GM19468 (cell line): ENCODE measurements around the gene ARFGAP1.
"Not testable (repeated sequence)": the region's sequence is repeated elsewhere in the genome, so short reads cannot be mapped to it uniquely, and the experiment has no call there.

Experiments
- ATAC-seq: cut with Tn5 transposase; IDR thresholded peaks from one replicate; pipeline ENCODE4 v1.9.1; 2021; ENCODE audit warnings: mild to moderate bottlenecking, moderate library complexity, moderate number of reproducible peaks; ENCODE audit not compliant: unreplicated experiment; ENCODE audit errors: extremely low read depth

ARFGAP1 gene

DNA sequence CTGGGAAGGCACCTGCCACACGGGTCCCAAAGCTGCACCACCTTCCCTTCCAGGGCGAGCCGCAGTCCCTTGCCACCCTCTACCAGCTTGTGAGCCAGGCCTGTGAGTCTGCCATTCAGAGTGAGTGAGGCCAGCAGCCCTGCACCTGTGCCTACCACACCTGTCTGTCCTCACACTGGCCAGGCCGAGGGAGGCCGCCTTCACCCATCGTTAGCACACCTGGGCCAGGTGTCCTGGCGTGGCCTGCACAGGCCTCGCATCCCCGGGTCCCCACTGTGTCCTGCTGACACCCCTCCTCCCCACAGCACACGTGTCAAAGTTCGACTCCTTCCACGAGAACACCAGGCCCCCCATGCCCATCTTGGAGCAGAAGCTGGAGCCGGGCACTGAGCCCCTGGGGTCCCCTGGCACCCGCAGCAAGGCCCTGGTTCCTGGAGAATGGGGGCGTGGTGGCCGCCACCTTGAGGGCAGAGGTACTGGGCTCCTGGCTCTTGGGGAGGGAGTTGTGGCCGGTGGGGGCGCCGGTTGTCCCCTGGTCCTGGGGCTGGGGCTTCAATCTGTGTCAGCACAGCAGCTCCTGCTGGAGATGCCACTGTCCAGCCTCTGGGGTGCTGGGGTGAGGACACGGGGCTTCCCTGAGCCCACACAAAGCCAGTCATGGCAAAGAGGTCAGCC lies 55.5 kb downstream of the ARFGAP1 start:
- ATAC-seq: no peak

GRCh38 chr20:63328718-63329275 lies 56.2 kb downstream of the ARFGAP1 start:
- no peak for ATAC-seq

DNA sequence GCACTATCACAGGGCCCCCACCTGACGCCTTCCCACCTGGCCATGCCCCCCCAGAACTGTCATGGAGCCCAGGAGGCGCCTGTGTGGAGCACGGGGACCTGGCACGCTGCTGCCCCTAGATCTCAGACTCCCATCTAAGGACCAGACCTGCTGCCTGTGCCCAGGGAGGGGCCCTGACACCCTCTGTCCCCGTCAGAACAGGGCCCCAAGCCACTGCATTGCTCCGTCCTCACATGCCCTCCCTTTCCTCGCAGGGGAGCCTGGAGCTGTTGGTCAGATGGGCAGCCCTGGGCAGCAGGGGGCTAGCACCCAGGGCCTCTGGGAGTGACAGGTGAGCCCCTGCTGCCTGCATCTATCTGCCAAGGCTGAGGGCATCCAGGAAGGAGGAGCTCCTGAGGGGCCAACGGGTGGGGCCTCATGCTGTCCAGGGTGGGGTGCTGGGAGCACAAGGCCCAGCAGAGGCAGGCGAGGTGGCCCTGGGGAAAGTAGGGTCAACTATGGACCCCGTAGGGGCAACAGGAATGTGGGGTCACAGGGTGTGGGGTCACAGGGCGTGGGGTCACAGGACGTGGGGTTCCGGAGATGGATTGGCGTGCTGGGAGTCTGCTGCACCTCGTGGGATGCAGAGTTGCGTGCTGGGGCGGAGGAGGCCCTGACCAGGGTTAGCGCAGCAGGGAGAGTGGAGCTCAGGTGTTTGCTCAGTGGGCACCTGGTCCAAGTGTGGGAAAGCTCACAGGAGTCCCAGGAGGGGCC lies 56.9 kb downstream of the ARFGAP1 start:
- ATAC-seq: no peak

DNA sequence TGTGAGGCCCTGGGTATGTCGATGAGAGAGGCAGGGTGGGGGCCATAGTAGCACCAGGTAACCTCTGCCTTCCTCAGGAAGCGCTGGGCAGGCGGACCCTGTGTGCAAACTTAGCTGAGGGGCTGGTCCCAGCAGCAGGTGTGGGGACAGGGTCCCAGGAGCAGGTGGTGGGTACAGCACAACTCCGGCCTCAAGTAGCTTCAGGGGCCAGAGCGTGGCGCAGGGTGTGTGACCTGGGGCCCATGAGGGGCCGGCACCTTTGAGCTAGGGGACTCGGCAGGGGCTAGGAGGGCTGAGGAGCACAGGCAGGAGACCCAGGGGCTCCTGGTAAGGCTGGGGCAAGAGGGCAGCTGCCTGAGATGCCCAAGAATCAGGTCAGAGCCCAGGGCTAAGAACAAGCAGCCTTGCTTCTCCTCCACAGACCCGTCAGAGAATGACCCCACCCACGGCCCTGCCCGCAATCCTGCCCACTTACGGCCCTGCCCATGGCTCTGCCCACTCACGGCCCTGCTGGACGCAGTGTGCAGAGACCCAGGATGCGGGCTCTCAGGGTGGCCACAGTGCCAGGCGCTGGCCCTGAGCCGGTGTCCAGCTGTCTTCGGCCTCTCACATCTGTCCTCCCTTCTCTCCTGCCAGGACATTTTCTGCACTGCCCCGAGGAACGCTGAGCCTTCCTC lies 57.6 kb downstream of the ARFGAP1 start:
- ATAC-seq: no peak

DNA sequence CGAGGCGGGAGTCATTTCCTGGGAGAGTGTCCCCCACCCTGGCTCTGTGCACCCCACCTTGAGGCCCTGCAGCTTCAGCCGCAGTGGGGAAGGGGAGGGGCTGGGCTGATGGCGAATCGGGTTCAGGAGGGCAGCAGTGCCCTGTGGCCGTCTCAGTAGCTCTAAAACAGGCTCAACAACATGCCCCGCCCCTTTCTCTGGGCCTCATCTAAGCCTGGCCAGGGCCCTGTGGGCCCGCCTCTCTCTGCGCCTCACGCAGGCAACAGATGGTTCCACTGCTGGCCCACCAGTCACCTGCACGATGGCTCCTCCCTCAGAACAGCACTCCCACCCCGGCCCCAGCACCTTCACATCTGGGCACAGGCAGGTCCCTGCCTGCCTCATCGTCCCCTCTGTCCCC lies 58.3 kb downstream of the ARFGAP1 start:
- ATAC-seq: no peak

DNA sequence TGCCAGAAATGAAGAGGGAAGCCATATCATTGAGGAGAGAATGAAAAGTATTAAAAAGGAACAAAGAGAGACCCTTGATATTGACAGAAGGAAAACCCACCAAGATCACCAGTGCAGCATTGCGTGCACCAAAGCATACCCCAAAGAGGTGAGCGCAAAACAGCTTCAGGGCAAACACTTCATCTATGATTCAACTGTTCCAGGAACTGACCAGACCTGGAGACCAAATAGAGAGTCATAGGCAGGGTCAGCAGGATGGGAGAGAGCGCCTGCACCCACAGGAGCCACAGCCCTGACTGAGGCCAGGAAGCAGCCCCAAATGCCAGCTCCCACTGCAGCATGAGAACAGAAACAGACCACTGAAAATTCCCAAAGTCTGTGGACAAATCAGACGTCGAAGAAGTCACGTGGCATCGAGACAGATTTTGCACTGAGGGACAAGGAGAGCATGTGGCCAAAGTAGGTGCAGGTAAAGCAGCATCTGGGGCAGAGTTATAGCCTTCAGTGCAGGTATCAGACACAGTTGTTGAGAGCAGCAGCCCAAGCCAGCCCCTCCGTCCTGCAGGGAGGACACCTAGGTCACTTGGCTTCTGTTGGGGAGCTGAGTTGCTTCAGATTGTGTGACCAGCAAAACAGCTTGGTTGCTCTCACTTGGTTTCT lies 59.3 kb downstream of the ARFGAP1 start:
- no peak for ATAC-seq

GRCh38 chr20:63332488-63333240 lies 60.1 kb downstream of the ARFGAP1 start:
- ATAC-seq: no peak

GRCh38 chr20:63333241-63333836 lies 60.7 kb downstream of the ARFGAP1 start:
- ATAC-seq: no peak

DNA sequence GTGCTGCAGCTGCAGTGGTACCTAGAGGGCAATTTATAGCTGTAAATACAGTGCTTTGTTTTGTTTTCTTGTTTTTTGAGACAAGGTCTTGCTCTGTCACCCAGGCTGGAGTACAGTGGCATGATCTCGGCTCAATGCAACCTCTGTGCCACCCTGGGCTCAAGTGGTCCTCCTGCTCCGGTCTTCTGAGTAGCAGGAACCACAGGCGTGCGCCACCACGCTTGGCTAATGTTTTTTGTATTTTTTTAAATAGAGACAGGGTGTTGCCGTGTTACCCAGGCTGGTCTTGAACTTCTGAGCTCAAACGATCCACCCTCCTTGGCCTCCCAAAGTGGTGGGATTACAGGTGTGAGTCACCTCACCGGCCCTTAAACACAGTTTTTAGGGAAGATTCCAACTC lies 61.7 kb downstream of the ARFGAP1 start:
- ATAC-seq: no peak

- not testable (repeated sequence) for ATAC-seq
These were observed 62.4 kb downstream of the ARFGAP1 start for GRCh38 chr20:63335060-63335459.

DNA sequence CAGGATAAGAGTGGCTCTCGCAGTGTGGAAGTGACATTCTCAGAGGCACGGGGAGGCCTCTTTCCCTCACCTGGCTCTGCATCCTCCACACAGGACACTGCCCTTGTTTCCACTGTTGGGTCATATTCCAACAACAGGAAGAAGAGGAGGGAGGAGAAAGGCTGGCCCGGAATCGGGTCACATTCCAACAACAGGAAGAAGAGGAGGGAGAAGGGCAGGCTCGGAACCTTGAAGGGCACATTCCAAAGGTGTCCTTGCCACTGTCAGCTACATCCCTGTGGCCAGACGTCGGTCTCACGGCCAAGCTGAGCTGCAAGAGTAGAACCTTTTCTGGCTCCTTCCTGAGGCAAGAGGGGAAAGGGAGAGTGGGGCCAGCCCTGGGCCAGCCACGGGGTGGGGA lies 63.1 kb downstream of the ARFGAP1 start:
- ATAC-seq: no peak

GRCh38 chr20:63336232-63336752 lies 63.7 kb downstream of the ARFGAP1 start:
- no peak for ATAC-seq

- ATAC-seq: no peak
These were observed 65.3 kb downstream of the ARFGAP1 start for GRCh38 chr20:63337786-63338420.
